DND-41 (cell line): ENCODE data around the gene ST3GAL4.

Experiments
- ATAC-seq: fragments of 200-7000 bp; cut with Tn5 transposase; 3 replicates; pipeline ENCODE4 v1.9.1; 2021; ENCODE audit warnings: low read depth; ENCODE audit not compliant: insufficient read depth
- DNase-seq: peaks from one replicate; pipeline ENCODE4 v3.0.0-alpha.2; 2020
- H2AFZ ChIP-seq: 2 replicates; pipeline ENCODE4 v1.6.0; 2012; ENCODE audit warnings: low read depth, low read length
- H3K27ac ChIP-seq: 2 replicates; pipeline ENCODE4 v1.5.1; 2012; ENCODE audit warnings: low read length, inconsistent platforms
- H3K27me3 ChIP-seq: fragments of 200-600 bp; sonication (generic); 2 replicates; pipeline ENCODE4 v1.6.0; 2012; ENCODE audit warnings: low read length, mild to moderate bottlenecking, inconsistent platforms; ENCODE audit not compliant: insufficient read depth, poor library complexity
- H3K36me3 ChIP-seq: 2 replicates; pipeline ENCODE4 v1.5.1; 2012; ENCODE audit warnings: low read length, inconsistent platforms; ENCODE audit not compliant: insufficient read depth
- H3K4me1 ChIP-seq: 2 replicates; pipeline ENCODE4 v1.5.1; 2012; ENCODE audit warnings: mild to moderate bottlenecking, low read length; ENCODE audit not compliant: insufficient read depth
- H3K4me2 ChIP-seq: 2 replicates; pipeline ENCODE4 v1.6.0; 2012; ENCODE audit warnings: mild to moderate bottlenecking, moderate library complexity, low read length, inconsistent platforms; ENCODE audit not compliant: insufficient read depth
- H3K4me3 ChIP-seq, 2 experiments: fragments of 200-600 bp in 1 of 2; shearing (Covaris generic) in 1 of 2; 2 replicates each; pipeline ENCODE4 v1.5.1; 2012 to 2016; ENCODE audit warnings: inconsistent platforms in 2 of 2, low read length in 2 of 2, mild to moderate bottlenecking in 2 of 2, low read depth in 1 of 2, moderate library complexity in 1 of 2
- H3K79me2 ChIP-seq: 2 replicates; pipeline ENCODE4 v1.6.0; 2012; ENCODE audit warnings: low read length, inconsistent platforms; ENCODE audit not compliant: insufficient read depth
- H3K9ac ChIP-seq: 2 replicates; pipeline ENCODE4 v1.6.0; 2012; ENCODE audit warnings: low read depth, mild to moderate bottlenecking, inconsistent platforms, low read length, moderate library complexity
- H3K9me3 ChIP-seq: 2 replicates; pipeline ENCODE4 v1.5.1; 2012; ENCODE audit warnings: low read length, moderate library complexity, mild to moderate bottlenecking, inconsistent platforms; ENCODE audit not compliant: insufficient read depth, severe bottlenecking
- H4K20me1 ChIP-seq: 2 replicates; pipeline ENCODE4 v1.6.0; 2012; ENCODE audit warnings: low read length; ENCODE audit not compliant: insufficient read depth
- CTCF ChIP-seq: IDR thresholded peaks from 2 replicates; pipeline ENCODE4 v1.5.1; 2012; ENCODE audit warnings: borderline replicate concordance, low read length, moderate library complexity, mild to moderate bottlenecking; ENCODE audit not compliant: poor library complexity, severe bottlenecking; ENCODE audit errors: extremely low read depth
- EZH2 ChIP-seq: IDR thresholded peaks from 3 replicates; pipeline ENCODE4 v1.6.1; 2012; ENCODE audit warnings: borderline replicate concordance, low read depth, mild to moderate bottlenecking, moderate library complexity, low read length, inconsistent platforms; ENCODE audit not compliant: severe bottlenecking

ST3GAL4 gene

GRCh38 chr11:126359431-126360048 is 4.1 kb downstream of the ST3GAL4 start:
- TF ChIP-seq EZH2 (no peak), CTCF (no peak)
- H3K79me2 ChIP-seq: peaks cover 73% of the 10 kb centered on the region

GRCh38 chr11:126360049-126360446 is 4.6 kb downstream of the ST3GAL4 start:
- Histone ChIP-seq H3K9ac (no peak overlapping the region), H3K4me1 (peaks cover 33% of the 10 kb centered on the region), H4K20me1 (peaks cover 39% of the 10 kb centered on the region), H3K27me3 (no peaks in the 10 kb centered on the region), H3K4me3 (no peak overlapping the region), H3K4me2 (no peak overlapping the region), H3K36me3 (peaks cover 2% of the 10 kb centered on the region), H2AFZ (no peak overlapping the region), H3K9me3 (no peaks in the 10 kb centered on the region), H3K79me2 (peaks cover 68% of the 10 kb centered on the region), H3K27ac (no peak overlapping the region)
- ATAC-seq (no peak), DNase-seq (no peak)
- no peak for TF ChIP-seq EZH2

More at GRCh38 chr11:126359431-126360048, 4.1 kb downstream of the ST3GAL4 start:
- H3K4me1 ChIP-seq: peaks cover 37% of the 10 kb centered on the region
- no peak overlapping the region for H3K9ac ChIP-seq
- H3K27me3 ChIP-seq: no peaks in the 10 kb centered on the region
- DNase-seq (no peak), ATAC-seq (no peak)
- H2AFZ ChIP-seq: no peak overlapping the region
- no peak overlapping the region for H3K4me2 ChIP-seq
- no peak overlapping the region for H3K27ac ChIP-seq
- H3K9me3 ChIP-seq: no peaks in the 10 kb centered on the region
- peaks cover 3% of the 10 kb centered on the region for H3K36me3 ChIP-seq
- H3K4me3 ChIP-seq: no peak overlapping the region
- peaks cover 39% of the 10 kb centered on the region for H4K20me1 ChIP-seq

GRCh38 chr11:126361400-126361799 is 5.9 kb downstream of the ST3GAL4 start:
- Histone ChIP-seq H2AFZ (no peak overlapping the region), H3K36me3 (peaks cover 2% of the 10 kb centered on the region; the same call in 1 of the 2 replicates), H3K4me2 (no peak overlapping the region), H3K27ac (no peak overlapping the region), H3K27me3 (no peaks in the 10 kb centered on the region), H3K9me3 (no peaks in the 10 kb centered on the region), H3K79me2 (peaks cover 66% of the 10 kb centered on the region), H3K4me3 (no peak overlapping the region), H4K20me1 (peaks cover 40% of the 10 kb centered on the region), H3K9ac (no peak overlapping the region), H3K4me1 (peaks cover 28% of the 10 kb centered on the region)
- no peak for TF ChIP-seq EZH2
- TF ChIP-seq CTCF: no peak
- ATAC-seq: no peak
- no peak for DNase-seq

GRCh38 chr11:126362879-126363655 is 7.6 kb downstream of the ST3GAL4 start:
- Histone ChIP-seq H3K9ac (no peak overlapping the region), H3K4me1 (peaks cover 11% of the 10 kb centered on the region), H3K4me3 (no peak overlapping the region), H3K36me3 (peaks cover 2% of the 10 kb centered on the region; the same call in 1 of the 2 replicates), H3K79me2 (peaks cover 57% of the 10 kb centered on the region), H2AFZ (no peak overlapping the region), H4K20me1 (peaks cover 45% of the 10 kb centered on the region), H3K27ac (peak overlapping the region; percentile 26; the same call in 1 of the 2 replicates), H3K27me3 (no peaks in the 10 kb centered on the region), H3K4me2 (no peak overlapping the region), H3K9me3 (no peaks in the 10 kb centered on the region)
- TF ChIP-seq EZH2 (no peak), CTCF (no peak)
- no peak for ATAC-seq
- no peak for DNase-seq
